ENCODE measurements around the gene INAFM2. TPM values are rescaled to one million over a fixed set of nuclear protein-coding genes. Genes with fewer than 3 reads are reported as not detected.

INAFM2 gene
- total and polyA plus RNA-seq, 10 of the 15 experiments (the other 5 are each of a cell fraction or from before 2014, with no cell fraction given): 0.75 to 8.1 (median 3.9) TPM

DNA sequence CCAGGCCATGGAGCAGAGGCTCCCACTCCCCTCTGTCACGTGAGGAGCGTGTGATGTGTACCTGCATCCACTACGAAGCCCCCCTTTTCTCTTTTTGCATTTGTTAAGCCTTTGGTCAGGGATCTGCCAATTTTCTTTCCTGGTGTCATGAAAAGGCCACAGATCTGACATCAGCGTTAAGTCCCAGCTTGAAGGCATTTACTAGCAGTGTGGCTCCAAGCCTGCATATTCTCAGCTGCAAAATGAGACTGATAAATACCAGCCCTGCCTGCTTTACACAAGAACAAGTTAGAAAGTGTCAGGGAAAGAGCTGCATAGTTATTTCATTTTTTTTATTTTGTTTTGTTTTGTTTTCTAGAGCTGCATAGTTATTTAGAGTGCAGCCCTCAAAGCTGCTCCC lies 38.3 kb upstream of the INAFM2 start (continued):
- TF ChIP-seq SMC3 (IDR thresholded peaks at IDR 0.05; ENCODE audit: borderline replicate concordance, low read length): no peak
- TF ChIP-seq, protein P1, sequence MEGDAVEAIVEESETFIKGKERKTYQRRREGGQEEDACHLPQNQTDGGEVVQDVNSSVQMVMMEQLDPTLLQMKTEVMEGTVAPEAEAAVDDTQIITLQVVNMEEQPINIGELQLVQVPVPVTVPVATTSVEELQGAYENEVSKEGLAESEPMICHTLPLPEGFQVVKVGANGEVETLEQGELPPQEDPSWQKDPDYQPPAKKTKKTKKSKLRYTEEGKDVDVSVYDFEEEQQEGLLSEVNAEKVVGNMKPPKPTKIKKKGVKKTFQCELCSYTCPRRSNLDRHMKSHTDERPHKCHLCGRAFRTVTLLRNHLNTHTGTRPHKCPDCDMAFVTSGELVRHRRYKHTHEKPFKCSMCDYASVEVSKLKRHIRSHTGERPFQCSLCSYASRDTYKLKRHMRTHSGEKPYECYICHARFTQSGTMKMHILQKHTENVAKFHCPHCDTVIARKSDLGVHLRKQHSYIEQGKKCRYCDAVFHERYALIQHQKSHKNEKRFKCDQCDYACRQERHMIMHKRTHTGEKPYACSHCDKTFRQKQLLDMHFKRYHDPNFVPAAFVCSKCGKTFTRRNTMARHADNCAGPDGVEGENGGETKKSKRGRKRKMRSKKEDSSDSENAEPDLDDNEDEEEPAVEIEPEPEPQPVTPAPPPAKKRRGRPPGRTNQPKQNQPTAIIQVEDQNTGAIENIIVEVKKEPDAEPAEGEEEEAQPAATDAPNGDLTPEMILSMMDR (IDR thresholded peaks at IDR 0.05 in 2 of 3, conservative IDR thresholded peaks at IDR 0.05 in 1 of 3; ENCODE audit: control insufficient read depth in 2 of 3, extremely low read depth in 1 of 3, insufficient read depth in 1 of 3, low read depth in 3 of 3, low read length in 3 of 3): no peak
- TF ChIP-seq SREBF2 (IDR thresholded peaks at IDR 0.05; ENCODE audit: low read length): no peak
- TF ChIP-seq, protein P2, sequence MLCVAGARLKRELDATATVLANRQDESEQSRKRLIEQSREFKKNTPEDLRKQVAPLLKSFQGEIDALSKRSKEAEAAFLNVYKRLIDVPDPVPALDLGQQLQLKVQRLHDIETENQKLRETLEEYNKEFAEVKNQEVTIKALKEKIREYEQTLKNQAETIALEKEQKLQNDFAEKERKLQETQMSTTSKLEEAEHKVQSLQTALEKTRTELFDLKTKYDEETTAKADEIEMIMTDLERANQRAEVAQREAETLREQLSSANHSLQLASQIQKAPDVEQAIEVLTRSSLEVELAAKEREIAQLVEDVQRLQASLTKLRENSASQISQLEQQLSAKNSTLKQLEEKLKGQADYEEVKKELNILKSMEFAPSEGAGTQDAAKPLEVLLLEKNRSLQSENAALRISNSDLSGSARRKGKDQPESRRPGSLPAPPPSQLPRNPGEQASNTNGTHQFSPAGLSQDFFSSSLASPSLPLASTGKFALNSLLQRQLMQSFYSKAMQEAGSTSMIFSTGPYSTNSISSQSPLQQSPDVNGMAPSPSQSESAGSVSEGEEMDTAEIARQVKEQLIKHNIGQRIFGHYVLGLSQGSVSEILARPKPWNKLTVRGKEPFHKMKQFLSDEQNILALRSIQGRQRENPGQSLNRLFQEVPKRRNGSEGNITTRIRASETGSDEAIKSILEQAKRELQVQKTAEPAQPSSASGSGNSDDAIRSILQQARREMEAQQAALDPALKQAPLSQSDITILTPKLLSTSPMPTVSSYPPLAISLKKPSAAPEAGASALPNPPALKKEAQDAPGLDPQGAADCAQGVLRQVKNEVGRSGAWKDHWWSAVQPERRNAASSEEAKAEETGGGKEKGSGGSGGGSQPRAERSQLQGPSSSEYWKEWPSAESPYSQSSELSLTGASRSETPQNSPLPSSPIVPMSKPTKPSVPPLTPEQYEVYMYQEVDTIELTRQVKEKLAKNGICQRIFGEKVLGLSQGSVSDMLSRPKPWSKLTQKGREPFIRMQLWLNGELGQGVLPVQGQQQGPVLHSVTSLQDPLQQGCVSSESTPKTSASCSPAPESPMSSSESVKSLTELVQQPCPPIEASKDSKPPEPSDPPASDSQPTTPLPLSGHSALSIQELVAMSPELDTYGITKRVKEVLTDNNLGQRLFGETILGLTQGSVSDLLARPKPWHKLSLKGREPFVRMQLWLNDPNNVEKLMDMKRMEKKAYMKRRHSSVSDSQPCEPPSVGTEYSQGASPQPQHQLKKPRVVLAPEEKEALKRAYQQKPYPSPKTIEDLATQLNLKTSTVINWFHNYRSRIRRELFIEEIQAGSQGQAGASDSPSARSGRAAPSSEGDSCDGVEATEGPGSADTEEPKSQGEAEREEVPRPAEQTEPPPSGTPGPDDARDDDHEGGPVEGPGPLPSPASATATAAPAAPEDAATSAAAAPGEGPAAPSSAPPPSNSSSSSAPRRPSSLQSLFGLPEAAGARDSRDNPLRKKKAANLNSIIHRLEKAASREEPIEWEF (IDR thresholded peaks at IDR 0.05; ENCODE audit: insufficient replicate concordance, low read depth, low read length): no peak
- TF ChIP-seq ZNF24 (IDR thresholded peaks at IDR 0.05): no peak
